GM19035 (cell line): ENCODE data around the gene TMEM130.

Experiments used
- ATAC-seq: cut with Tn5 transposase; IDR thresholded peaks from one replicate; pipeline ENCODE4 v1.9.1; 2021; ENCODE audit not compliant: unreplicated experiment

The TMEM130 gene, protein sequence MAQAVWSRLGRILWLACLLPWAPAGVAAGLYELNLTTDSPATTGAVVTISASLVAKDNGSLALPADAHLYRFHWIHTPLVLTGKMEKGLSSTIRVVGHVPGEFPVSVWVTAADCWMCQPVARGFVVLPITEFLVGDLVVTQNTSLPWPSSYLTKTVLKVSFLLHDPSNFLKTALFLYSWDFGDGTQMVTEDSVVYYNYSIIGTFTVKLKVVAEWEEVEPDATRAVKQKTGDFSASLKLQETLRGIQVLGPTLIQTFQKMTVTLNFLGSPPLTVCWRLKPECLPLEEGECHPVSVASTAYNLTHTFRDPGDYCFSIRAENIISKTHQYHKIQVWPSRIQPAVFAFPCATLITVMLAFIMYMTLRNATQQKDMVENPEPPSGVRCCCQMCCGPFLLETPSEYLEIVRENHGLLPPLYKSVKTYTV

GRCh38 chr7:98869597-98870120 is at the start of gene TMEM130:
TSS of gene TMEM130 (minus strand) at chr7:98870014. CDS start at chr7:98869861, 153 bp downstream.
- no peak for ATAC-seq

- no peak for ATAC-seq
Observed at GRCh38 chr7:98917331-98917730, 47.5 kb upstream of the TMEM130 start.

- no peak for ATAC-seq
Observed at GRCh38 chr7:98913612-98914011, 43.8 kb upstream of the TMEM130 start.

- ATAC-seq, result no peak
Observed at GRCh38 chr7:98913026-98913425, 43.2 kb upstream of the TMEM130 start.

- no peak for ATAC-seq
Observed at GRCh38 chr7:98911916-98912315, 42.1 kb upstream of the TMEM130 start.

- ATAC-seq, result no peak
Observed at GRCh38 chr7:98910427-98910826, 40.6 kb upstream of the TMEM130 start.

DNA sequence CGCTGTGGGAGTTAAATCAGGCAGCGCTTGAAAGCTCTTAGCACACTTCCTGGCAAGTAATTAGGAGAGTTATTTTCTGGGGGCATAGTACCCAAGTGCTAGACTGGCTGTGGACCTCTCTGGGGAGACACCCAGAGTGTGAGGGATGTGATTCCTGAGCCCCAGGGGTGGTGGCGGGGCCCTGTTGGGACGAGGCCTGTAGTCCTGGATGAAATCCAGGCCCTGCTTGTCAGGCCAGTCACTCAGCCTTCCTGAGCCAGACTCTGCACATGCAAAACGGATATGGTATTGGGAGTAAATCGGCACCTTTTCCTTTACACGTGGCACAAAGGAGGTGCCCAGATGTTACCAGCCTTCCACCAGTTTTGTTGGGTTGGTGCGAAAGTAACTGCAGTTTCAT is 39.7 kb upstream of the TMEM130 start:
- no peak for ATAC-seq

- ATAC-seq, result no peak
Observed at GRCh38 chr7:98908585-98908984, 38.8 kb upstream of the TMEM130 start.

GRCh38 chr7:98907570-98907969 is 37.8 kb upstream of the TMEM130 start:
- no peak for ATAC-seq

DNA sequence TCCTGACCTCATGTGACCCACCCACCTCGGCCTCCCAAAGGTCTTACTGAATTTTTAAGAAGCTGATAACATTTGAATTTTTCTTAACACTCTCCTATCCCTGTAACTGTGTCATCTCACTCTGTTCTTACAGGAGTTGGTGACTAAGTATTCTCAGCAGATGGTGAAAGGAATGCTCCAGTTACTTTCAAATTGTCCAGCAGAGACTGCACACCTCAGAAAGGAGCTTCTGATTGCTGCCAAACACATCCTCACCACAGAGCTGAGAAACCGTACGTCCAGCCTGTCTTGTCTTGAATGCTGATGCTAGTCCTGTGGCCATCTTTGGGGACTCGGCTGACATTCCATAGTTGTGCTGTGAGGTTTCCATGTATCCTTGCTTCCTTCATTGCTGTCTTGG is 33.4 kb upstream of the TMEM130 start:
- no peak for ATAC-seq

DNA sequence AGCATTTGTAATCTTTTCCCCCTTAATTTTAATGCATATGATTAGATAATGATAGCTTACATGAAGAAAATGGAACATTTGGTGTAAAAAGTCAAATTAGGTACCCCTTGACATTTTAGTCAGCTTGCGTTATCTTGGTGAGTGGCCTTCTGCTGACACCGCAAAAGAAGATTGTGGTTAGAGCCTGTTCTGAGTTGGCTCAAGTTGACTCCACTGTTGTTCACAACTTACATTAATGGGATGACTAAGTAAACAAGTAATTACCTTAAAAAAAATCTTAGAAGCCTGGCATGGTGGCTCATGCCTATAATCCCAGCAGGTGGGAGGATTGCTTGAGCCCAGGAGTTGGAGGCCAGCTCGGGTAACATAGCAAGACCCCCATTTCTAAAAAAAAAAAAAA is 32.7 kb upstream of the TMEM130 start:
- no peak for ATAC-seq

DNA sequence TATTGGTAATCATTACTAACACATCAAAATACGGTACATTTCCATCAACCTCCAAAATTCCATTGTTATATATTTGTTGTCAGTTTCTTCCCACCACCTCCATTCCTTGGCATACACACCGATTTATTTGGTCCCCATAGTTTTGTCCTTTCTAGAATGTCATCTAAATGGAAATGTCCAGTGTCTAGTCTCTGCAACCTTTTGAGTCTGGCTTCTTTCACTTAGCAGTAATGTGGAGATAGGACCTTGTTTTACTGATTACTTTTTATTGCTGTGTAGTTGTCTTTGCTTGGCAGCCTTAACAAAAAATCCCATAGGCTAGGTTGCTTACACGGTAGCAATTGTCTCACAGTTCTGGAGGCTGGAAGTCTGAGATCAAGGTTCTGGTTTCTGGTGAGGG is 31.0 kb upstream of the TMEM130 start:
- ATAC-seq, result no peak

DNA sequence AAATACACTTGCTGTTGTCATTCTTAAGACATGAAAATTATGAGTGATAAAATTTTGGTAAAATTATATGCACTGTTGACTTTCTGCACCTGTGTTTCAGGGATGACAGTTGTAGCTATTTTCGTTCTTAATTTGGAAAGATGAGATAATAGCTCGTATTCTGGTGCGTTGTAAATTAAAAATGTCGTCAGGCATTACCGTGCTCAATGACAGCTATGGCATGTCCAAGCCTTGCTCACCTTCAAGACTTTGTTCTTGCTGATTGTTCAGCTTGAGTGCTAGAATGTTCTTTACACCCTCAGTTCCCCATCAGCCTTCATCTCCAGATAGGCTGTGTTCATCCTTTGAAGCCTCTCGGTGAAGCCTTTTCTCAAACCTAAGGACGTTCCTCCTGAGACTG is 30.0 kb upstream of the TMEM130 start:
- no peak for ATAC-seq

GRCh38 chr7:98892609-98893008 is 22.8 kb upstream of the TMEM130 start:
- no peak for ATAC-seq

GRCh38 chr7:98887038-98887437 is 17.2 kb upstream of the TMEM130 start:
- no peak for ATAC-seq

DNA sequence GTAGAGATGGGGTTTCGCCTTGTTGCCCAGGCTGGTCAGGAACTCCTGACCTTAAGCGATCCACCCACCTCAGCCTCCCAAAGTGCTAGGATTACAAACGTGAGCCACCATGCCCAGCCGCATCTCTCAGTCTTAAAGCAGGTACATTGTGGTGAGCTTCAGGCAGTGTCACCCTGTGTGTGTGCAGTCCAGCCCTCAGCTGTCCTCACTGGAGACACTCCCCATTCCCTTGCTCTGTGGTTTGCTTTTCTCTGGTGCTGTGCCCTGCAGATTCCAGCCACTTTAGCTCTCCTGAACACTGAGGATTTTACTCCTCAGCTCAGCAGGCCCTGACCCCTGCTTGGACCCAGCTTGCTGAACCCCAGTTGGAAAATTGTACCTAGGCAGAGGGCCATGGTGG is 14.6 kb upstream of the TMEM130 start:
- no peak for ATAC-seq

DNA sequence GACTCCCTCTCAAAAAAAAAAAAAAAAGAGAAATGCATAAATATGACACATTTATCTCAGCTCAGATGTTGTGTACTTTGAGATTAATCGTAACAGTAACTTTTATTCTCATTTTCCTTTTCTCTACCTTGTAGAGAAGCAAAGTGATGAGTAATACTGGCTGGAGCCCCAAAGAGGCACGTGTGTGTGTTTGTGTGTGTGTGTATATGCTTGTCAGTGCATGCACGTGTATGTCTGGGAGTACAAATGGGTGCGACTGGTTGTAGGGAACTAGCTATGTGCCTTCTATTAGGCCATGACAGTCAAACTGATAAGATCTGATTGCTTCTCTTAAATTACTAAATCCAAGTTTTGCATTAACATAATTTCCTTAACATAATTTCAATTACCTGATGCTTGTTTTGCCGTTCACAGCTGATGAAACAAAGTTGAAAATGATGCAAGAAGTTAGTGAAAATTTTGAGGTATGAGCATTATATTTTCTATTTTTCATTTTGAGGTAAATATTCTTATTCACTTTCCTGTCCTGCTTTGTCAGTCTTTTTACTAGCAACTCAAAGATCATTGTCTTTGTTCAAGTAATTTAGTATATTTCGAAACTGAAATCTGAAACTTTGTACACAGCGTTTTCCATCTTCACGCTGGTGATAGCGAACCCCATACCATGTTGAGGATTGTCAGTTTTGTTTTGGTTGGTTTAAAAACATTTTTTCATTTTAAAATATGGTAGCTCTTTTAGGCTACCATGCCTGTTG is 11.9 kb upstream of the TMEM130 start:
- ATAC-seq, result no peak

DNA sequence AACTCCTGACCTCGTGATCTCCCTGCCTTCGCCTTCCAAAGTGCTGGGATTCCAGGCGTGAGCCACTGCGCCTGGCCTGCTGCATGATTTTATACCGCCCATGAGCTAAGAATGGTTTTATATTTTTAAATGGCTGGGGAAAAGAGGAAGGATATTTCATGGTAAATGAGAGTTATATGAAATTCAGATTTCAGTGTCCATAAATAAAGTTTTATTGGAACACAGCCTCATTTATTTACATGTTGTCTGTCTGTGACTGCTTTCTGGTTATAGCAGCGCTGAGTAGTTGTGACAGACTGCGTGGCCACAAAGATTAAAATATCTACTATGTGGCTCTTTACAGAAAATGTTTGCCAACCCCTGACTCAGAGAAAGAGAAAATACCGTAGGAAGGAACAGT is 10.7 kb upstream of the TMEM130 start:
- no peak for ATAC-seq

DNA sequence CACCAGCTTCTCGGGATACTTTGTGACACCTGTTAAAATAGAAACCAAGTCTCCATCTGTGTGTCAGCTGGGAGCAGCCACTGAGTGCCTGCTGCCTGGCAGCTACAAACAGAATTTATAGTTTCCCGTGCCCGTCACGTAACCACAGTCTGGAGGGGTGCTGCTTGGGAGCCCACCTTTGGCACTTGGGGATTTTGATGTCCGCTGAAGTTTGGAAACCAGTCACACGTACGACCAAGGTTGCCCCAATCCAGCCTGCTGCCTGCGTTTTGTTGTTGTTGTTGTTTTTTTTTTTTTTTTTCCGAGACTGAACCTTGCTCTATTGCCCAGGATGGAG is 10.1 kb upstream of the TMEM130 start:
- no peak for ATAC-seq

DNA sequence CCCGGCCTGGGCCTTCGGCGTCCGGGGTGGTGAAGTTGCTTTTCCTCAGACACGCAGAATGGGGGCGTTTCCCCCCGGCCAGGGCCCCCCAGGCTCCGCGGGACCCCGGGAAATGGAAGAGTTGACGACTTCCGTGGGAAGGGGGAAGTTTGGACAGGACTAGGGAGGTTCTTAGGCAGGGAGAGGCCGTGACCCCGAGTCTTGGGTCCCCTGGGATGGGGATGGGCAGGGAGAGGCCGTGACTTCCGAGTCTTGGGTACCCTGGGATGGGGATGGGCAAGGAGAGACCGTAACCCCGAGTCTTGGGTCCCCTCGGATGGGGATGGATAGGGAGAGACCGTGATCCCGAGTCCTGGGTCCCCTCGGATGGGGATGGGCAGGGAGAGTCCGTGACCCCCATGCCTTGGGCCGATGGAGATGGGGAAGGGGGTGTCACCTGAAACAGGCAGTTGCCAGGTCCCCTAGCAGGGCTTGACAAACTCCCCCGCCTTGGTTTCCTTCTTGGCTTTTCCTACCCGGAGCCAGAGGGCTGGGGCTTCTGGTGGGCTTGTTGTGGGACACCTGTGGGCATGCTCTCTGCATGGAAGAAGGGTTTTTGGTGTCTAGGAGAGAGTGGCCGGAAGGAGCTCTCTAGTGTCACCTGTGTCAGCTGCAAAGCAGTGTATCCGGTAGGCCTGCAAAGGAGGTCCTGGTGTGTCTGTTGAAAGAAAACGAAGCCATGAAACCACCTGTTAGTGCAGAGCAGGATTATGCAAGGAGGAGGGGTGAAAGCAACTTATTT is 9.6 kb upstream of the TMEM130 start:
- peak; percentile 79 for ATAC-seq

GRCh38 chr7:98878365-98879197 is 8.8 kb upstream of the TMEM130 start, which contains the start of gene TRRAP:
TSS of gene TRRAP (plus strand) at chr7:98878532. CDS start at chr7:98881151, 2,619 bp downstream.
- ATAC-seq, result peak; percentile 66
